WTC11 (cell line): ENCODE data around the gene RUNX2. TPM values are rescaled to one million over a fixed set of nuclear protein-coding genes. Genes with fewer than 3 reads are reported as not detected.

Experiments
- ATAC-seq: fragments of 200-7000 bp; cut with Tn5 transposase; 2 replicates; pipeline ENCODE4 v1.10.0; 2021; ENCODE audit warnings: mild to moderate bottlenecking, moderate library complexity
- CTCF ChIA-PET: fragments of 300-600 bp; sonication (Branson Sonifier 250); formaldehyde crosslinking; loops from one replicate; lab custom pipeline; 2021; ENCODE audit warnings: antibody characterized with exemption; lab: Charles Lee
- POLR2A ChIA-PET: fragments of 350-600 bp; sonication (Branson Sonifier 250); formaldehyde crosslinking; loops from one replicate; lab custom pipeline; 2021; ENCODE audit warnings: antibody characterized with exemption; lab: Charles Lee
- DNase-seq: peaks from one replicate; pipeline ENCODE4 v3.0.0; 2021; ENCODE audit warnings: low spot score
- H3K27ac Mint-ChIP-seq: 2 replicates; pipeline ENCODE4 v1.8.0; 2021; ENCODE audit warnings: mixed read lengths
- H3K27me3 Mint-ChIP-seq: 2 replicates; pipeline ENCODE4 v1.8.0; 2021; ENCODE audit warnings: low read depth, mild to moderate bottlenecking, moderate library complexity, mixed read lengths
- H3K36me3 Mint-ChIP-seq: 2 replicates; pipeline ENCODE4 v1.8.0; 2021; ENCODE audit warnings: mixed read lengths
- H3K4me1 Mint-ChIP-seq: 2 replicates; pipeline ENCODE4 v1.8.0; 2022; ENCODE audit warnings: mixed read lengths
- H3K4me3 Mint-ChIP-seq: 2 replicates; pipeline ENCODE4 v1.8.0; 2021; ENCODE audit warnings: mild to moderate bottlenecking, moderate library complexity, mixed read lengths
- H3K9me3 Mint-ChIP-seq: 2 replicates; pipeline ENCODE4 v1.8.0; 2021; ENCODE audit warnings: mixed read lengths
- AFF4 ChIP-seq: sonication (generic); formaldehyde crosslinking; IDR thresholded peaks from 2 replicates; pipeline ENCODE4 v1.8.1; 2023; ENCODE audit warnings: mild to moderate bottlenecking, missing genetic modification reagents, borderline replicate concordance
- CDX4 ChIP-seq: fragments of 250-450 bp; sonication (Bioruptor Pico); IDR thresholded peaks from 2 replicates; pipeline ENCODE4 v1.9.0; 2021; ENCODE audit warnings: moderate library complexity, mild to moderate bottlenecking, inconsistent platforms, borderline replicate concordance
- FOXK1 ChIP-seq: sonication (generic); formaldehyde crosslinking; IDR thresholded peaks from 2 replicates; pipeline ENCODE4 v1.8.0; 2022; ENCODE audit warnings: mild to moderate bottlenecking, moderate library complexity, missing genetic modification reagents
- FOXP4 ChIP-seq: sonication (generic); formaldehyde crosslinking; IDR thresholded peaks from 2 replicates; pipeline ENCODE4 v1.8.0; 2022; ENCODE audit warnings: mild to moderate bottlenecking, missing genetic modification reagents
- GTF2I ChIP-seq: fragments of 250-450 bp; sonication (Bioruptor Pico); conservative IDR thresholded peaks from 2 replicates; pipeline ENCODE4 v1.4.0; 2021; ENCODE audit warnings: mild to moderate bottlenecking
- HMGA2 ChIP-seq: fragments of 250-450 bp; sonication (Bioruptor Pico); IDR thresholded peaks from 2 replicates; pipeline ENCODE4 v1.4.0; 2021; ENCODE audit warnings: mild to moderate bottlenecking, moderate library complexity
- MYBL2 ChIP-seq: sonication (generic); formaldehyde crosslinking; IDR thresholded peaks from 2 replicates; pipeline ENCODE4 v1.8.1; 2023; ENCODE audit warnings: mild to moderate bottlenecking, moderate library complexity, missing genetic modification reagents
- NFATC4 ChIP-seq: fragments of 250-450 bp; sonication (Bioruptor Pico); IDR thresholded peaks from 2 replicates; pipeline ENCODE4 v1.9.0; 2021; ENCODE audit warnings: mild to moderate bottlenecking
- NFYB ChIP-seq: sonication (generic); formaldehyde crosslinking; conservative IDR thresholded peaks from 2 replicates; pipeline ENCODE4 v1.8.0; 2022; ENCODE audit warnings: low read depth, missing genetic modification reagents
- NR1H2 ChIP-seq: sonication (generic); formaldehyde crosslinking; IDR thresholded peaks from 2 replicates; pipeline ENCODE4 v1.9.0; 2021; ENCODE audit warnings: mild to moderate bottlenecking, moderate library complexity, missing genetic modification reagents
- OVOL2 ChIP-seq: fragments of 250-450 bp; sonication (Bioruptor Pico); IDR thresholded peaks from 2 replicates; pipeline ENCODE4 v1.9.0; 2021; ENCODE audit warnings: mild to moderate bottlenecking, borderline replicate concordance
- PRRX2 ChIP-seq: fragments of 250-450 bp; sonication (Bioruptor Pico); IDR thresholded peaks from 2 replicates; pipeline ENCODE4 v1.8.0; 2021; ENCODE audit warnings: mild to moderate bottlenecking
- RELA ChIP-seq: sonication (generic); formaldehyde crosslinking; IDR thresholded peaks from 2 replicates; pipeline ENCODE4 v1.8.1; 2022; ENCODE audit warnings: missing genetic modification reagents, mild to moderate bottlenecking, borderline replicate concordance
- SMAD3 ChIP-seq: sonication (generic); formaldehyde crosslinking; IDR thresholded peaks from 2 replicates; pipeline ENCODE4 v1.8.0; 2022; ENCODE audit warnings: missing genetic modification reagents, mild to moderate bottlenecking, borderline replicate concordance
- TEAD1 ChIP-seq: sonication (generic); formaldehyde crosslinking; IDR thresholded peaks from 2 replicates; pipeline ENCODE4 v1.8.0; 2022; ENCODE audit warnings: mild to moderate bottlenecking, missing genetic modification reagents
- ZBTB43 ChIP-seq: sonication (generic); formaldehyde crosslinking; IDR thresholded peaks from 2 replicates; pipeline ENCODE4 v1.8.1; 2023; ENCODE audit warnings: mild to moderate bottlenecking, missing genetic modification reagents
- ZNF281 ChIP-seq: sonication (generic); formaldehyde crosslinking; IDR thresholded peaks from 2 replicates; pipeline ENCODE4 v1.8.0; 2023; ENCODE audit warnings: mild to moderate bottlenecking, missing genetic modification reagents
- total RNA-seq: library from RNA; stranded (reverse); gene quantifications from 3 replicates; pipeline ENCODE4 v1.2.3, GENCODE V29; 2021

The RUNX2 gene
- total RNA-seq, 1 experiment from 2014 or later: 0.28 TPM

GRCh38 chr6:45441851-45442453 lies 113.8 kb downstream of the RUNX2 start (continued):
- no peak for TF ChIP-seq ZNF281 (CRISPR knock-in tag)
- no peak for TF ChIP-seq PRRX2 (CRISPR knock-in tag)
- TF ChIP-seq NFATC4 (CRISPR knock-in tag): no peak
- TF ChIP-seq FOXP4 (CRISPR knock-in tag): no peak
- TF ChIP-seq ZBTB43 (CRISPR knock-in tag): no peak
- TF ChIP-seq AFF4 (CRISPR knock-in tag): no peak

GRCh38 chr6:45442716-45443115 lies 114.6 kb downstream of the RUNX2 start:
- no peak for DNase-seq
- TF ChIP-seq GTF2I (CRISPR knock-in tag) (no peak), TEAD1 (CRISPR knock-in tag) (no peak), RELA (CRISPR knock-in tag) (no peak), OVOL2 (CRISPR knock-in tag) (no peak), HMGA2 (CRISPR knock-in tag) (no peak), ZBTB43 (CRISPR knock-in tag) (no peak), AFF4 (CRISPR knock-in tag) (no peak), MYBL2 (no peak), NFYB (CRISPR knock-in tag) (no peak), NR1H2 (CRISPR knock-in tag) (no peak), SMAD3 (CRISPR knock-in tag) (no peak), CDX4 (no peak), FOXK1 (no peak)
- TF ChIP-seq, all 79 proteins: peak for 0
- Mint-ChIP-seq H3K4me3 (no peak overlapping the region), H3K36me3 (no peaks in the 10 kb centered on the region), H3K27ac (no peak overlapping the region), H3K9me3 (no peaks in the 10 kb centered on the region), H3K4me1 (peaks cover 25% of the 10 kb centered on the region), H3K27me3 (no peaks in the 10 kb centered on the region; the same call in 1 of the 2 replicates)
- CTCF ChIA-PET: interaction anchor here (0.5 to 0.7 kb wide), 4 partner anchors 39 to 551 kb away, joined by 3 to 7 read pairs (median 5); no protein-coding TSS in a partner anchor
- POLR2A ChIA-PET: no interaction called here
- no peak for ATAC-seq
